ENCODE results near the gene MAD2L2.
A peak's percentile ranks its signal among the peaks of the same experiment; 100 is the strongest.

The MAD2L2 gene

GRCh38 chr1:11681071-11681771 is at the start of gene MAD2L2:
MAD2L2 (minus strand) TSS chr1:11681148; CDS start chr1:11680601, 547 bp downstream.
- DNase-seq (ENCODE audit: low read depth in 1 of 2, low spot score in 1 of 2): peak; percentile 84 to 91

- no peak for DNase-seq (ENCODE audit: low read depth in 1 of 2, low spot score in 1 of 2)
Measured at GRCh38 chr1:11730429-11730891, 49.5 kb upstream of the MAD2L2 start.

GRCh38 chr1:11729498-11730428 is 48.8 kb upstream of the MAD2L2 start:
- DNase-seq (ENCODE audit: low read depth in 1 of 2, low spot score in 1 of 2): no peak

GRCh38 chr1:11729155-11729497 is 48.2 kb upstream of the MAD2L2 start:
- DNase-seq (ENCODE audit: low read depth in 1 of 2, low spot score in 1 of 2): no peak

GRCh38 chr1:11728126-11728806 is 47.3 kb upstream of the MAD2L2 start:
- DNase-seq (ENCODE audit: low read depth in 1 of 2, low spot score in 1 of 2): no peak

- no peak for DNase-seq (ENCODE audit: low read depth in 1 of 2, low spot score in 1 of 2)
Measured at GRCh38 chr1:11727119-11727518, 46.2 kb upstream of the MAD2L2 start.

GRCh38 chr1:11725616-11726015 is 44.7 kb upstream of the MAD2L2 start:
- DNase-seq (ENCODE audit: low read depth in 1 of 2, low spot score in 1 of 2): no peak

- DNase-seq (ENCODE audit: low read depth in 1 of 2, low spot score in 1 of 2): no peak
Measured at GRCh38 chr1:11722538-11722937, 41.6 kb upstream of the MAD2L2 start.

- no peak for DNase-seq (ENCODE audit: low read depth in 1 of 2, low spot score in 1 of 2)
Measured at GRCh38 chr1:11721311-11721710, 40.4 kb upstream of the MAD2L2 start.

GRCh38 chr1:11720525-11720924 is 39.6 kb upstream of the MAD2L2 start:
- no peak for DNase-seq (ENCODE audit: low read depth in 1 of 2, low spot score in 1 of 2)

GRCh38 chr1:11720033-11720376 is 39.1 kb upstream of the MAD2L2 start:
- DNase-seq (ENCODE audit: low read depth in 1 of 2, low spot score in 1 of 2): no peak

GRCh38 chr1:11719313-11720032 is 38.5 kb upstream of the MAD2L2 start:
- DNase-seq (ENCODE audit: low read depth in 1 of 2, low spot score in 1 of 2): peak; percentile 73 to 75

GRCh38 chr1:11714831-11715575 is 34.1 kb upstream of the MAD2L2 start:
- no peak for DNase-seq (ENCODE audit: low read depth in 1 of 2, low spot score in 1 of 2)

- DNase-seq (ENCODE audit: low read depth in 1 of 2, low spot score in 1 of 2): no peak
Measured at GRCh38 chr1:11713095-11713494, 32.1 kb upstream of the MAD2L2 start.

- no peak for DNase-seq (ENCODE audit: low read depth in 1 of 2, low spot score in 1 of 2)
Measured at GRCh38 chr1:11712285-11712684, 31.3 kb upstream of the MAD2L2 start.

GRCh38 chr1:11711490-11711889 is 30.5 kb upstream of the MAD2L2 start:
- no peak for DNase-seq (ENCODE audit: low read depth in 1 of 2, low spot score in 1 of 2)

GRCh38 chr1:11708554-11709350 is 27.8 kb upstream of the MAD2L2 start:
- DNase-seq (ENCODE audit: low read depth in 1 of 2, low spot score in 1 of 2): no peak

GRCh38 chr1:11707621-11708276 is 26.8 kb upstream of the MAD2L2 start:
- no peak for DNase-seq (ENCODE audit: low read depth in 1 of 2, low spot score in 1 of 2)

GRCh38 chr1:11706292-11706691 is 25.3 kb upstream of the MAD2L2 start:
- DNase-seq (ENCODE audit: low read depth in 1 of 2, low spot score in 1 of 2): no peak
